SH-SY5Y (cell line): Measurements from ENCODE around the gene XYLT2.

Experiments used
- GATA2 ChIP-seq: IDR thresholded peaks from 2 replicates; pipeline ENCODE4 v1.6.1; 2011; ENCODE audit warnings: mild to moderate bottlenecking, low read depth, low read length
- GATA3 ChIP-seq: IDR thresholded peaks from 2 replicates; pipeline ENCODE4 v1.6.1; 2011; ENCODE audit warnings: low read depth, mild to moderate bottlenecking, low read length, moderate library complexity

Gene XYLT2

GRCh38 chr17:50397919-50398285, 52.0 kb downstream of the XYLT2 start:
- TF ChIP-seq GATA3, result no peak
- no peak for TF ChIP-seq GATA2

DNA sequence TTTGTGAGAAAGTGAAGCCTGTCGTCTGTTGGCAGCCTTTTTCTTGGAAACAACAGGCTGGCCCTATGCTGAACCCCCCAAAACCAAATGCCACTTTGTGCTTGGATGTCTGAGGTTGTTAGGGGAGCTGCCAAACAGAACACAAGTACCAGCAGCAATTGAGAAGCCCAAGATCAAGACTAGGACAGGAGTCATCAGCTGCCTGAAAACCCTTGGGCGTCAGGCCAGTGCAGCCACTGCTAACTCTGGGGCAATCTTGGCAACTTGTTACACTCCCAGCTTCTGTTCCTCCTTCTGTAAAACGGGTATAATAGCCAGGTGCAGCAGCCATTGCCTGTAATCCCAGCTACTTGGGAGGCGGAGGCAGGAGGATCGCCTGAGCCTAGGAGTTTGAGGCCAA, 60.7 kb downstream of the XYLT2 start:
- TF ChIP-seq GATA3, result no peak
- TF ChIP-seq GATA2, result no peak

DNA sequence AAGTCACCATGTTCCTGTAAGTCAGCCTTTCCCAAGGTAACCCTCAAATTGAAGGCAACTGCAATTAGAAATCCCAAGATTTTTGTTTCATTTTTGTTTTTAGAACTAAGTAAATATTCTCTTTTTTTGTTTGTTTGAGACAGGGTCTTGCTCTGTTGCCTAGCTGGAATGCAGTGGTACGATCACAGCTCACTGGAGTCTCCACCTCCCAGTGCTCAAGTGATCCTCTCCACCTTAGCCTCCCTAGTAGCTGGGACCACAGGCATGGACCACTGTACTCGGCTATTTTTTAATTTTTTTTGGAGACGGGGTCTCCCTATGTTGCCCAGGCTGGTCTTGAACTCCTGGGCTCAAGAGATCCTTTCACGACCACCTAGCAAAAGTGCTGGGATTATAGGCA, 62.0 kb downstream of the XYLT2 start:
- TF ChIP-seq GATA2, result no peak
- no peak for TF ChIP-seq GATA3
